K562 (cell line): ENCODE results near the gene SLAMF7. TPM values are rescaled to one million over a fixed set of nuclear protein-coding genes. Genes with fewer than 3 reads are reported as not detected.

ENCODE experiments used
- ATAC-seq: fragments of 200-7000 bp; cut with Tn5 transposase; 3 replicates; pipeline ENCODE4 v1.9.1; 2020; ENCODE audit warnings: moderate library complexity
- BruUV-seq: library from RNA; stranded (reverse); fragments of 400-500 nt; replicated peaks from 2 replicates; lab custom pipeline; 2021; lab: Mats Ljungman, UMichigan
- CTCF ChIA-PET: fragments of 300-600 bp; formaldehyde crosslinking; extraction: SDS; loops from one replicate; lab custom pipeline; 2021; ENCODE audit warnings: low intra/inter-chr PET ratio; lab: Yijun Ruan, JAX
- POLR2A ChIA-PET: fragments of 300-600, 350-650 bp; sonication (Branson Sonifier 250); formaldehyde crosslinking; extraction: SDS; loops from one replicate; lab custom pipeline; 2021; ENCODE audit warnings: antibody characterized with exemption, inconsistent platforms; lab: Yijun Ruan, JAX
- DNase-seq, 4 experiments: peaks; one replicate each; pipeline versions ENCODE4 v3.0.0 to v3.0.0-alpha.2; 2011 to 2018; ENCODE audit warnings: low spot score in 3 of 4, mixed read lengths in 3 of 4; ENCODE audit errors: extremely low read depth in 1 of 4
- FAIRE-seq: peaks from 2 replicates; lab custom pipeline; 2011; peaks lifted over from hg19 to GRCh38; lab: Jason Lieb, UNC
- H2AFZ ChIP-seq: 2 replicates; pipeline ENCODE4 v1.6.0; 2011; ENCODE audit warnings: low read depth, low read length, control low read depth, inconsistent platforms
- H3K27ac ChIP-seq: fragments of 200-600 bp; 3 replicates; pipeline ENCODE4 v1.8.0; 2011; ENCODE audit warnings: low read depth, mild to moderate bottlenecking, control low read depth, inconsistent platforms, low read length, moderate library complexity, mixed read lengths; ENCODE audit errors: extremely low read depth
- H3K27me3 ChIP-seq, 2 experiments: fragments of 300-600 bp in 1 of 2; 2 replicates in 1 of 2; 3 replicates in 1 of 2; pipeline versions ENCODE4 v1.6.0 to v1.8.0; 2011; ENCODE audit warnings: inconsistent platforms in 2 of 2, low read length in 2 of 2, mild to moderate bottlenecking in 1 of 2, mixed read lengths in 1 of 2, moderate library complexity in 1 of 2; ENCODE audit not compliant: control insufficient read depth in 2 of 2, insufficient read depth in 2 of 2
- H3K36me3 ChIP-seq: fragments of 300-600 bp; 3 replicates; pipeline ENCODE4 v1.8.0; 2011; ENCODE audit warnings: mild to moderate bottlenecking, low read length, inconsistent platforms; ENCODE audit not compliant: control insufficient read depth, insufficient read depth
- H3K4me1 ChIP-seq, 2 experiments: fragments of 200-600 bp in 1 of 2; replicated peaks in 1 of 2; 2 replicates in 1 of 2; 3 replicates in 1 of 2; pipeline versions ENCODE4 v1.5.1 to v1.8.0; 2011; ENCODE audit warnings: inconsistent platforms in 2 of 2, low read length in 2 of 2, mild to moderate bottlenecking in 1 of 2, mixed read lengths in 1 of 2, moderate library complexity in 1 of 2; ENCODE audit not compliant: control insufficient read depth in 2 of 2, insufficient read depth in 2 of 2
- H3K4me2 ChIP-seq: 2 replicates; pipeline ENCODE4 v1.6.1; 2011; ENCODE audit warnings: low read length, control low read depth, inconsistent platforms, mixed read lengths; ENCODE audit not compliant: insufficient read depth
- H3K4me3 ChIP-seq: fragments of 200-600 bp; sonication (generic), shearing (Covaris generic); 2 replicates; pipeline ENCODE4 v1.5.1; 2016; ENCODE audit warnings: control low read depth, inconsistent platforms
- H3K79me2 ChIP-seq: fragments of 200-600 bp; 3 replicates; pipeline ENCODE4 v1.8.0; 2011; ENCODE audit warnings: low read length, inconsistent platforms; ENCODE audit not compliant: control insufficient read depth, insufficient read depth
- H3K9ac ChIP-seq, 2 experiments: 2 replicates each; pipeline versions ENCODE4 v1.6.0 to v1.6.1; 2011; ENCODE audit warnings: low read depth in 2 of 2, low read length in 2 of 2, control low read depth in 1 of 2, inconsistent platforms in 1 of 2, mild to moderate bottlenecking in 1 of 2, mixed read lengths in 1 of 2; ENCODE audit not compliant: insufficient read depth in 1 of 2
- H3K9me1 ChIP-seq: one replicate; pipeline ENCODE4 v1.6.0; 2011; ENCODE audit warnings: inconsistent platforms, mild to moderate bottlenecking, low read length, moderate library complexity; ENCODE audit not compliant: control insufficient read depth, insufficient read depth
- H3K9me3 ChIP-seq: replicated peaks from 2 replicates; pipeline ENCODE4 v1.5.1; 2011; ENCODE audit warnings: low read depth, low read length, inconsistent platforms; ENCODE audit not compliant: control insufficient read depth, insufficient read depth
- H4K20me1 ChIP-seq: replicated peaks from 2 replicates; pipeline ENCODE4 v1.6.1; 2011; ENCODE audit warnings: low read length, inconsistent platforms, mixed read lengths; ENCODE audit not compliant: control insufficient read depth, insufficient read depth
- LCOR ChIP-seq: sonication (generic); formaldehyde crosslinking; IDR thresholded peaks from 2 replicates; pipeline ENCODE4 v1.8.0; 2022; ENCODE audit warnings: mild to moderate bottlenecking, missing genetic modification reagents
- PHF20 ChIP-seq: fragments of 450-650 bp; IDR thresholded peaks from 2 replicates; pipeline ENCODE4 v1.6.1; 2018; ENCODE audit not compliant: partially characterized antibody
- RB1 ChIP-seq: fragments of 450-650 bp; IDR thresholded peaks from 2 replicates; pipeline ENCODE4 v1.6.1; 2017; ENCODE audit warnings: low read depth, mild to moderate bottlenecking
- ZNF586 ChIP-seq: fragments of 450-650 bp; formaldehyde crosslinking; conservative IDR thresholded peaks from 2 replicates; pipeline ENCODE4 v1.4.0; 2020; ENCODE audit warnings: mild to moderate bottlenecking, moderate library complexity
- in situ Hi-C: fragments of 300-500 bp; cut with MboI; formaldehyde crosslinking; loops from 4 replicates; pipeline ENCODE4 v1.15.0; 2018; ENCODE audit warnings: inconsistent platforms, mixed read lengths
- intact Hi-C: fragments of 100-400 bp; cut with micrococcal nuclease; formaldehyde crosslinking; loops from 2 replicates; pipeline ENCODE4 v1.14.2; 2022
- polyA plus RNA-seq, 8 experiments: library from polyadenylated mRNA; depleted of rRNA in 4 of 8; stranded (reverse) in 5 of 8; unstranded in 3 of 8; fragments of >200 nt; fragmentation: Nextera tagmentation in 2 of 8; fragmentation: Illumina TruSeq in 1 of 8; extraction: Ambion mirVana in 2 of 8; extraction: Trizol in 1 of 8; gene quantifications; 2 replicates each; pipeline versions ENCODE4 v1.2.1 to v1.2.3, GENCODE V29; 2011 to 2014; ENCODE audit warnings: inconsistent platforms in 1 of 8, missing spikeins in 1 of 8
- total RNA-seq, 7 experiments: library from RNA; depleted of rRNA in 6 of 7; stranded (reverse); fragments of >200 nt in 6 of 7; fragmentation: Illumina TruSeq in 2 of 7; extraction: Trizol in 2 of 7; gene quantifications; 2 replicates each; pipeline versions ENCODE4 v1.2.1 to v1.2.3, GENCODE V29; 2011 to 2021; ENCODE audit warnings: low replicate concordance in 1 of 7
- TF ChIP-seq, protein P1 (sequence below), 2 experiments: fragments of 150-350 bp in 1 of 2; IDR thresholded peaks; 2 replicates each; pipeline ENCODE4 v1.6.1; 2012 to 2016; ENCODE audit warnings: low read depth in 2 of 2, low read length in 2 of 2, mild to moderate bottlenecking in 1 of 2, moderate library complexity in 1 of 2
- TF ChIP-seq, protein P2 (sequence below): fragments of 450-650 bp; IDR thresholded peaks from 2 replicates; pipeline ENCODE4 v1.7.0; 2016; ENCODE audit warnings: borderline replicate concordance

The SLAMF7 gene
- total and polyA plus RNA-seq, 9 of the 15 experiments (the other 6 are each of a cell fraction or from before 2014, with no cell fraction given), result 0.11 to 1.2 (median 0.22) TPM; not detected in 2

DNA sequence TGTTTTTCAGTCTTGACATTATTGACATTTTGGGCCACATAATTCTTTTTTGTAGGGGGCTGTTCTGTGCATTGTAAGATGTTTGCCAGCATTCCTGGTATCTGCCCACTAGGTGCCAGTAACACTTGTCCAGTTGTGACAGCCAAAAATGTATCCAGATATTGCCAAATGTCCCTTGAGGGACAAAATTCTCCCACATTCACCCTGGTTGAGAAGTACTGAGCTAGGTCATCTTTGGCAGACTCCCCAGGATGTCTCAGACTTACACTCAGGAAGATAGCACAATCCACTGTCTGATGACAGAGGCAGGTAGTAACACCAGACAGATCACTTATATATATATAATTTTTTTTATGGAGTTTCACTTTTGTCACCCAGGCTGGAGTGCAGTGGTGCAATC, 33.3 kb upstream of the SLAMF7 start:
- Histone ChIP-seq H3K4me2 (no peak overlapping the region), H3K9me3 (no peaks in the 10 kb centered on the region), H2AFZ (no peak overlapping the region), H3K9me1 (no peaks in the 10 kb centered on the region), H3K36me3 (no peaks in the 10 kb centered on the region), H3K9ac (no peak overlapping the region), H4K20me1 (no peaks in the 10 kb centered on the region), H3K4me3 (no peak overlapping the region), H3K4me1 (no peaks in the 10 kb centered on the region; a peak in 1 of 5 replicates), H3K27me3 (peaks cover 22 to 29% of the 10 kb centered on the region in 2 experiments), H3K79me2 (no peaks in the 10 kb centered on the region), H3K27ac (no peak overlapping the region)
- ChIA-PET CTCF (no interaction called here), POLR2A (no interaction called here)
- no peak for FAIRE-seq
- no peak for ATAC-seq
- in situ Hi-C loops (no loop called here), intact Hi-C loops (no loop called here)
- BruUV-seq, result no TSS peak
- no peak for DNase-seq
- TF ChIP-seq, protein P1, sequence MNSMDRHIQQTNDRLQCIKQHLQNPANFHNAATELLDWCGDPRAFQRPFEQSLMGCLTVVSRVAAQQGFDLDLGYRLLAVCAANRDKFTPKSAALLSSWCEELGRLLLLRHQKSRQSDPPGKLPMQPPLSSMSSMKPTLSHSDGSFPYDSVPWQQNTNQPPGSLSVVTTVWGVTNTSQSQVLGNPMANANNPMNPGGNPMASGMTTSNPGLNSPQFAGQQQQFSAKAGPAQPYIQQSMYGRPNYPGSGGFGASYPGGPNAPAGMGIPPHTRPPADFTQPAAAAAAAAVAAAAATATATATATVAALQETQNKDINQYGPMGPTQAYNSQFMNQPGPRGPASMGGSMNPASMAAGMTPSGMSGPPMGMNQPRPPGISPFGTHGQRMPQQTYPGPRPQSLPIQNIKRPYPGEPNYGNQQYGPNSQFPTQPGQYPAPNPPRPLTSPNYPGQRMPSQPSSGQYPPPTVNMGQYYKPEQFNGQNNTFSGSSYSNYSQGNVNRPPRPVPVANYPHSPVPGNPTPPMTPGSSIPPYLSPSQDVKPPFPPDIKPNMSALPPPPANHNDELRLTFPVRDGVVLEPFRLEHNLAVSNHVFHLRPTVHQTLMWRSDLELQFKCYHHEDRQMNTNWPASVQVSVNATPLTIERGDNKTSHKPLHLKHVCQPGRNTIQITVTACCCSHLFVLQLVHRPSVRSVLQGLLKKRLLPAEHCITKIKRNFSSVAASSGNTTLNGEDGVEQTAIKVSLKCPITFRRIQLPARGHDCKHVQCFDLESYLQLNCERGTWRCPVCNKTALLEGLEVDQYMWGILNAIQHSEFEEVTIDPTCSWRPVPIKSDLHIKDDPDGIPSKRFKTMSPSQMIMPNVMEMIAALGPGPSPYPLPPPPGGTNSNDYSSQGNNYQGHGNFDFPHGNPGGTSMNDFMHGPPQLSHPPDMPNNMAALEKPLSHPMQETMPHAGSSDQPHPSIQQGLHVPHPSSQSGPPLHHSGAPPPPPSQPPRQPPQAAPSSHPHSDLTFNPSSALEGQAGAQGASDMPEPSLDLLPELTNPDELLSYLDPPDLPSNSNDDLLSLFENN (IDR thresholded peaks at IDR 0.05; ENCODE audit: low read depth in 2 of 2, low read length in 2 of 2), result no peak
- TF ChIP-seq PHF20 (no peak), LCOR (CRISPR knock-in tag) (no peak), ZNF586 (no peak), RB1 (no peak)
- TF ChIP-seq, protein P2, sequence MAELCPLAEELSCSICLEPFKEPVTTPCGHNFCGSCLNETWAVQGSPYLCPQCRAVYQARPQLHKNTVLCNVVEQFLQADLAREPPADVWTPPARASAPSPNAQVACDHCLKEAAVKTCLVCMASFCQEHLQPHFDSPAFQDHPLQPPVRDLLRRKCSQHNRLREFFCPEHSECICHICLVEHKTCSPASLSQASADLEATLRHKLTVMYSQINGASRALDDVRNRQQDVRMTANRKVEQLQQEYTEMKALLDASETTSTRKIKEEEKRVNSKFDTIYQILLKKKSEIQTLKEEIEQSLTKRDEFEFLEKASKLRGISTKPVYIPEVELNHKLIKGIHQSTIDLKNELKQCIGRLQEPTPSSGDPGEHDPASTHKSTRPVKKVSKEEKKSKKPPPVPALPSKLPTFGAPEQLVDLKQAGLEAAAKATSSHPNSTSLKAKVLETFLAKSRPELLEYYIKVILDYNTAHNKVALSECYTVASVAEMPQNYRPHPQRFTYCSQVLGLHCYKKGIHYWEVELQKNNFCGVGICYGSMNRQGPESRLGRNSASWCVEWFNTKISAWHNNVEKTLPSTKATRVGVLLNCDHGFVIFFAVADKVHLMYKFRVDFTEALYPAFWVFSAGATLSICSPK, result no peak
